VCaP (cell line): ENCODE measurements around the gene CLDN15.
"Not testable (repeated sequence)": the region's sequence is repeated elsewhere in the genome, so short reads cannot be mapped to it uniquely, and the experiment has no call there.

ENCODE experiments used
- H3K27ac ChIP-seq: fragments of 450-650 bp; 2 replicates; pipeline ENCODE4 v1.5.1; 2017
- TF ChIP-seq, protein P1 (sequence below): fragments of 450-650 bp; conservative IDR thresholded peaks from 2 replicates; pipeline ENCODE4 v1.5.1; 2017; ENCODE audit warnings: mild to moderate bottlenecking, moderate library complexity

The CLDN15 gene

GRCh38 chr7:101205901-101206664 is 31.5 kb downstream of the CLDN15 start:
- TF ChIP-seq, protein P1, sequence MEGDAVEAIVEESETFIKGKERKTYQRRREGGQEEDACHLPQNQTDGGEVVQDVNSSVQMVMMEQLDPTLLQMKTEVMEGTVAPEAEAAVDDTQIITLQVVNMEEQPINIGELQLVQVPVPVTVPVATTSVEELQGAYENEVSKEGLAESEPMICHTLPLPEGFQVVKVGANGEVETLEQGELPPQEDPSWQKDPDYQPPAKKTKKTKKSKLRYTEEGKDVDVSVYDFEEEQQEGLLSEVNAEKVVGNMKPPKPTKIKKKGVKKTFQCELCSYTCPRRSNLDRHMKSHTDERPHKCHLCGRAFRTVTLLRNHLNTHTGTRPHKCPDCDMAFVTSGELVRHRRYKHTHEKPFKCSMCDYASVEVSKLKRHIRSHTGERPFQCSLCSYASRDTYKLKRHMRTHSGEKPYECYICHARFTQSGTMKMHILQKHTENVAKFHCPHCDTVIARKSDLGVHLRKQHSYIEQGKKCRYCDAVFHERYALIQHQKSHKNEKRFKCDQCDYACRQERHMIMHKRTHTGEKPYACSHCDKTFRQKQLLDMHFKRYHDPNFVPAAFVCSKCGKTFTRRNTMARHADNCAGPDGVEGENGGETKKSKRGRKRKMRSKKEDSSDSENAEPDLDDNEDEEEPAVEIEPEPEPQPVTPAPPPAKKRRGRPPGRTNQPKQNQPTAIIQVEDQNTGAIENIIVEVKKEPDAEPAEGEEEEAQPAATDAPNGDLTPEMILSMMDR = no peak
- H3K27ac ChIP-seq = no peak overlapping the region

DNA sequence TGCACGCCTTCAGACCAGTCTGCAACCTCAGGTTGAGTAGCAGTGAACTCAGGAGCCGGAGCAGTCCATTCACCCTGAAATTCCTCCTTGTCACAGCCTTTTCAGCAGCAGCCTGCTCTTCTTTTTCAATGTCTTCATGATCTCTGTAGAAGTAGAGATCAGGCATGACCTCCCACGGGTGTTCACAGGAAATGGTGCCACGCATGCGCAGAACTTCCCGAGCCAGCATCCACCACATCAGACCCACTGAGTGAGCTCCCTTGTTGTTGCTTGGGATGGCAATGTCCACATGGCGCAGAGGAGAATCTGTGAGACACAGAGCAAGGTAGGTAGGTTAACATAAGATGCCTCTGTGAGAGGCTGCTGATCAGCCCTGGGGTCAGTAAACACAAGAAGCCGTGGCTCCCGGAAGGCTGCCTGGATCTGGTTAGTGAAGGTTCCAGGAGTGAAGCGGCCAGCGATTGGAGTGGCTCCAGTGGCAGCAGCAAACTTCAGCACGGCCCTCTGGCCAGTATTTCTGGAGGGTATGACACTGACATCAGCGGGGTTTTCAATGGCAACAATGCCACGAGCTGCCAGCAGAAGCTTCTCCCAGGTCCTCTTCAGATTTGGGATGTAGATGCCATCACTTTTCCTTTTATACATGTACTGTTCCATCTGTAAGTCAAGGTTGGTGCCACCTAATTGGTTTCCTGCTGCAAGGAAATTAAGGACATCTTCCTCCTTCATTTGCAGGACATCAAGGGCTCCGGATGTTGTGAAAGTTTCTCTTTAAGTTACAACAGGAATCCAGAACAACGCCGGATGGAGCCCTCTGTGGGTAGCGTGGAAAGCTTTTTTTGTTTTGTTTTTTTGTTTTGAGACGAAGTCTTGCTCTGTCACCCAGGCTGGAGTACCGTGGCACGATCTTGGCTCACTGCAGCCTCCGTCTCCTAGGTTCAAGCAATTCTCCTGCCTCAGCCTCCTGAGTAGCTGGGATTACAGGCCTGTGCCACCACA is 33.6 kb downstream of the CLDN15 start:
- not testable (repeated sequence) for H3K27ac ChIP-seq

DNA sequence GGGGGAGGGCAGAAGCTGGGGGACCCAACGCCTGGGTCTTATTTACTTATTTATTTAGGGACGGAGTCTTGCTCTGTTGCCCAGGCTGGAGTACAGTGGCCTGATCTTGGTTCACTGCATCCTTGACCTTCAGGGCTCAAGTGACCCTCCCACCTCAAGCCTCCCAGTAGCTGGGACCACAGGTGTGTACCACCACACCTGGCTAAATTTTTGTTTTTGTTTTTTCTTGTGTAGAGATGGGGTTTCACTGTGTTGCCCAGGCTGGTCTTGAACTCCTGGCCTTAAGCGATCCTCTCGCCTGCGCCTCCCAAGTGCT is 35.0 kb downstream of the CLDN15 start:
- TF ChIP-seq, protein P1 = no peak
- H3K27ac ChIP-seq = no peak overlapping the region

DNA sequence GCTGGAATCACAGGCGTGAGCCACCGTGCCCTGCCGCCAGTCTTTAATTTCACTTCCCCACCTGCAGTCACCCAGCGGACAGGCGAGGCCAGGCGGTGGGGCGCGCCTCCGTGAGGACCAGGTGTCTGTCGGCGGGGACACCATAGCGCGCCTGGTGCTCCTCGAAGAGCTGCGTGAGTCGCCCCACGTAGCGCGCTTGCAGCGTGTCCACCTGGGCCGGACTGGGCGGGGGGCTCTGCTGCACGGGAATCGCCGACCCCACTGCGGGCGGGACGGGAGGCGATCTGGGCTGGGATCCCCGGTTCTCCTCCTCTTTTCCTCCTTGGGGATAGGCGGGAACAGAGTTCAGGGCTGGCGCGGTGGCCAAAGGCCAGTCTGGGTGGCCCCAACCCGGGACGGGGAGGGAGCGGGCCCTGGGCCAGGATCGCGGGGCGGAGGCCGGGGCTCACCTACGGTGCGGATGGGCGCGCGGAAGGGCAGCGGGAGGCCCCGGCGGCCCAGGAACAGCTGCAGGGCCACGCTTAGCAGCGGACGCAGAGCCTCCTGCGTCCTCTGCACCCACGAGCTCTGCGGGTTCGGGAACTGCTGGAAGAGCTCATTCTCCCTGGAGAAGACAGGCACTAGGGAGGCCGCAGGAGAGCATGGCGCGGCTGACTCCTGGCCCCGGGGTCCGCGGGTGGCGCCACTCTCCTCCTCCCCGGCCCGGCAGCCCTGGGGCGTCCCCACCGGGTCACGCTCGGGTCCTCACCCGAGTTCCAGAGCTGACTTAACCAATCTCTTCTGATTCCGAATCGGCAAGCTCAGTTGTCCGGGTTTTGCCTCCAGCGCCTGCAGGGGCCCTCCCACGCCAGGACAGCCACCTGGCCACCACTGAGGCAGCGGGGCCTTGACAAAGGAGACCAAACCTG is 35.7 kb downstream of the CLDN15 start:
- no peak overlapping the region for H3K27ac ChIP-seq
- TF ChIP-seq, protein P1 = no peak

GRCh38 chr7:101200862-101201599 is 36.6 kb downstream of the CLDN15 start, which contains the start of gene MOGAT3:
Gene MOGAT3, minus strand, starts transcription at chr7:101201036. Its CDS starts 182 bp downstream, at chr7:101200854.
- H3K27ac ChIP-seq = no peak within 1 kb of the TSS
- TF ChIP-seq, protein P1 = no peak

GRCh38 chr7:101200504-101200861 is 37.1 kb downstream of the CLDN15 start:
- no peak overlapping the region for H3K27ac ChIP-seq
- TF ChIP-seq, protein P1 = no peak

- not testable (repeated sequence) for H3K27ac ChIP-seq
Measured at GRCh38 chr7:101199522-101199921, 38.1 kb downstream of the CLDN15 start.
